ENCODE data around the gene GPR83. TPM values are rescaled to one million over a fixed set of nuclear protein-coding genes. Genes with fewer than 3 reads are reported as not detected.
A peak's percentile ranks its signal among the peaks of the same experiment; 100 is the strongest.
"Not testable (repeated sequence)": the region's sequence is repeated elsewhere in the genome, so short reads cannot be mapped to it uniquely, and the experiment has no call there.

Gene GPR83
- total and polyA plus RNA-seq, 4 experiments from 2014 or later, result 0.09 to 0.14 TPM; not detected in 2

DNA sequence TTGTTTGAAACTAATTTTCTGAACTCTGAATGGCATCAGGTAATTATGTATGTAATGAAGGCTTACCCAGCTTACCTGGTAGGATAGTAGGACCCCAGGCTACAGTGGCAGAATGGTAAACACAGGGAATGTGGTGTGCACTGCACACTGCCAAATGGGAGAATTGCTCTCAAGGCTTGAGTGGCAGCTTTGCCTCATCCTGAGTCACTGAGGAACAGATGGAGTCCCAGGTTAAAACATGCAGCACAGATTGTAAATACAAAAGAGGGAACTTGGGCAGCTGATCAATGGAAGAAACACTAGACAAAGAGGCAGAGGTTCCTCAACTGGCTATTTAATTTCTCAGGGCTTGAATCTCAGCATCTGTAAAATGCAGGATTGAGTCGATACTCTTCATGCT lies 24.4 kb downstream of the GPR83 start:
- Histone ChIP-seq H3K36me3 (ENCODE audit: insufficient read depth, low read length) (no peaks in the 10 kb centered on the region), H3K4me3 (ENCODE audit: low read length in 2 of 2) (no peak overlapping the region), H3K4me1 (ENCODE audit: insufficient read depth, low read length) (no peaks in the 10 kb centered on the region), H3K27ac (ENCODE audit: low read depth, low read length) (no peak overlapping the region), H3K9me3 (ENCODE audit: control insufficient read depth in 1 of 2, low read length in 2 of 2) (no peaks in the 10 kb centered on the region), H3K27me3 (ENCODE audit: insufficient read depth, low read length) (no peaks in the 10 kb centered on the region)
- H3K4me1 Mint-ChIP-seq, result peaks cover 0 to under 1% (median 0%) of the 10 kb centered on the region in 4 donors
- ChIA-PET CTCF (ENCODE audit: partially characterized antibody) (no interaction called here), POLR2A (ENCODE audit: partially characterized antibody) (no interaction called here)
- no peak overlapping the region for H3K27ac Mint-ChIP-seq
- peaks cover 0 to 18% (median 12%) of the 10 kb centered on the region in 8 donors for H3K9me3 Mint-ChIP-seq
- DNase-seq, result no peak
- H3K27me3 Mint-ChIP-seq, result peaks cover 0 to 1% of the 10 kb centered on the region in 2 donors
- intact Hi-C loops (cut with micrococcal nuclease), result no loop called here
- no peak overlapping the region for H3K4me3 Mint-ChIP-seq
- peaks cover 0 to 3% of the 10 kb centered on the region in 2 donors for H3K36me3 Mint-ChIP-seq

DNA sequence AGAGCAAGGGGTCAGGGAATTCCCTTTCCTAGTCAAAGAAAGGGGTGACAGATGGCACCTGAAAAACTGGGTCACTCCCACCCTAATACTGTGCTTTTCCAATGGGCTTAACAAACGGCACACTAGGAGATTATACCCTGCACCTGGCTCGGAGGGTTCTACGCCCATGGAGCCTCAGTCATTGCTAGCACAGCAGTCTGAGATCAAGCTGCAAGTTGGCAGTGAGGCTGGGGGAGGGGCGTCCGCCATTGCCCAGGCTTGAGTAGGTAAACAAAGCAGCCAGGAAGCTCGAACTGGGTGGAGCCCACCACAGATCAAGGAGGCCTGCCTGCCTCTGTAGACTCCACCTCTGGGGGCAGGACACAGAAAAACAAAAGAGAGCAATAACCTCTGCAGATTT lies 30.6 kb downstream of the GPR83 start:
- H3K27me3 Mint-ChIP-seq; POLR2A ChIA-PET (ENCODE audit: partially characterized antibody); H3K27me3 ChIP-seq (ENCODE audit: insufficient read depth, low read length); H3K9me3 ChIP-seq (ENCODE audit: control insufficient read depth in 1 of 2, low read length in 2 of 2); H3K36me3 ChIP-seq (ENCODE audit: insufficient read depth, low read length); H3K4me3 ChIP-seq (ENCODE audit: low read length in 2 of 2); intact Hi-C loops (cut with micrococcal nuclease); H3K36me3 Mint-ChIP-seq; H3K27ac ChIP-seq (ENCODE audit: low read depth, low read length); CTCF ChIA-PET (ENCODE audit: partially characterized antibody); H3K4me1 ChIP-seq (ENCODE audit: insufficient read depth, low read length): not testable (repeated sequence)
- Mint-ChIP-seq H3K4me3 (peak overlapping the region in 1 of 8 donors; percentile 48), H3K9me3 (peaks cover 0 to 29% (median 16%) of the 10 kb centered on the region in 8 donors), H3K27ac (peak overlapping the region in 1 of 7 donors; percentile 14), H3K4me1 (peaks cover 0 to 26% (median 3%) of the 10 kb centered on the region in 4 donors)
- DNase-seq, result peak in 1 of 5 donors; percentile 8

DNA sequence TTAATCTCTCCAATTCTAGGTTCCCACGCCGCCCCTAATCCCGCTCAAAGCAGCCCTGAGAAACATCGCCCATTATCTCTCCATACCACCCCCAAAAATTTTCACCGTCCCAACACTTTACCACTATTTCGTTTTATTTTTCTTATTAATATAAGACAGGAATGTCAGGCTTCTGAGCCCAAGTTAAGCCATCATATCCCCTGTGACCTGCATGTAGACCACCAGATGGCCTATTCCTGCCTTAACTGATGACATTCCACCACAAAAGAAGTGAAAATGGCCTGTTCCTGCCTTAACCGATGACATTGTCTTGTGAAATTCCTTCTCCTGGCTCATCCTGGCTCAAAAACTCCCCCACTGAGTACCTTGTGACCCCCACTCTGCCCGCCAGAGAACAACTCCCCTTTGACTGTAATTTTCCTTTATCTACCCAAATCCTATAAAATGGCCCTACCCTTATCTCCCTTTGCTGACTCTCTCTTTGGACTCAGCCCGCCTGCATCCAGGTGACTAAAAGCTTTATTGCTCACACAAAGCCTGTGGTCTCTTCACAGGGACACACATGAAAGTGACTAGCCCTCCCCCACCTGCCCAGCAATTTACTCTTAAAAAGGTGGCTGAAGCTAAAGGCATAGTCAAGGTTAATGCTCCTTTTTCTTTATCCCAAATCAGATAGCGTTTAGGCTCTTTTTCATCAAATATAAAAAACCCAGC lies 50.2 kb downstream of the GPR83 start:
- H3K36me3 Mint-ChIP-seq; H3K9me3 Mint-ChIP-seq; DNase-seq; intact Hi-C loops (cut with micrococcal nuclease); POLR2A ChIA-PET (ENCODE audit: partially characterized antibody); H3K27ac Mint-ChIP-seq; H3K9me3 ChIP-seq (ENCODE audit: control insufficient read depth in 1 of 2, low read length in 2 of 2); H3K4me1 Mint-ChIP-seq; CTCF ChIA-PET (ENCODE audit: partially characterized antibody); H3K4me3 Mint-ChIP-seq; H3K4me3 ChIP-seq (ENCODE audit: low read length in 2 of 2); H3K27me3 ChIP-seq (ENCODE audit: insufficient read depth, low read length); H3K36me3 ChIP-seq (ENCODE audit: insufficient read depth, low read length); H3K27ac ChIP-seq (ENCODE audit: low read depth, low read length); H3K4me1 ChIP-seq (ENCODE audit: insufficient read depth, low read length): not testable (repeated sequence)
- H3K27me3 Mint-ChIP-seq, result peaks cover 8 to 13% of the 10 kb centered on the region in 2 donors

DNA sequence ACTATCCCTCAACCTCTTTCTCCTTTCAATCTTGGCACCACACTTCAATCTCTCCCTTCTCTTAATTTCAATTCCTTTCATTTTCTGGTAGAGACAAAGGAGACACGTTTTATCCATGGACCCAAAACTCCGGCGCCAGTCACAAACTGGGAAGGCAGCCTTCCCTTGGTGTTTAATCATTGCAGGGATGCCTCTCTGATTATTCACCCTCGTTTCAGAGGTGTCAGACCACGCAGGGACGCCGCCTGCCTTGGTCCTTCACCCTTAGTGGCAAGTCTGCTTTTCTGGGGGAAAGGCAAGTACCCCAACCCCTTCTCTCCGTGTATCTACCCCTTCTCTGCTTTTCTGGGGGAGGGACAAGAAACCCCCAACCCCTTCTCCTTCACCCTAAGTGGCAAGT lies 54.9 kb downstream of the GPR83 start:
- H3K27ac Mint-ChIP-seq; POLR2A ChIA-PET (ENCODE audit: partially characterized antibody); H3K9me3 Mint-ChIP-seq; H3K36me3 Mint-ChIP-seq; CTCF ChIA-PET (ENCODE audit: partially characterized antibody); H3K27ac ChIP-seq (ENCODE audit: low read depth, low read length); DNase-seq; intact Hi-C loops (cut with micrococcal nuclease); H3K27me3 ChIP-seq (ENCODE audit: insufficient read depth, low read length); H3K4me3 ChIP-seq (ENCODE audit: low read length in 2 of 2); H3K27me3 Mint-ChIP-seq; H3K4me1 Mint-ChIP-seq; H3K9me3 ChIP-seq (ENCODE audit: control insufficient read depth in 1 of 2, low read length in 2 of 2); H3K4me3 Mint-ChIP-seq; H3K36me3 ChIP-seq (ENCODE audit: insufficient read depth, low read length); H3K4me1 ChIP-seq (ENCODE audit: insufficient read depth, low read length): not testable (repeated sequence)

DNA sequence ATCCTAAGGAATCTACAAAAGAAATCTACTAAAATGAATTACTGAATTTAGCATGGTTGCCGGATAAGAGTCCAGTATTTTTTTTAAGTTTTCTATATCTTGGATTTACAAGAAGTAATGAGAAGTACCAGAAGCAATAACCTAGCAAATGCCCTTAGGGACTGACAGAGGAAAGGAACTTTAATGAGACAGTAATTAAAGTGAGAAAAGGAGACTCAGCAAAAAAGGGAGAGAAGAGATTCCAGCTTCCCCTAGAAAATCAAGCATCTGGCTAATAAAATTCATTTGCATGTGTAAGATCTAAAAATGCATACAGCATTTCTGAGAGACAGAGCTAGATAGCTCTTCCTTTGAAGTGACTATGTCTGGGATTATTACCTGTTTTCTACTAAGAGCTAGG lies 57.7 kb downstream of the GPR83 start:
- H3K4me1 ChIP-seq (ENCODE audit: insufficient read depth, low read length), result no peaks in the 10 kb centered on the region
- Mint-ChIP-seq H3K27ac (no peak overlapping the region), H3K36me3 (no peaks in the 10 kb centered on the region), H3K9me3 (peaks cover 0 to 9% (median 2%) of the 10 kb centered on the region in 8 donors), H3K4me1 (no peaks in the 10 kb centered on the region), H3K27me3 (peaks cover 0 to 2% of the 10 kb centered on the region in 2 donors), H3K4me3 (no peak overlapping the region)
- H3K27ac ChIP-seq (ENCODE audit: low read depth, low read length), result no peak overlapping the region
- no peak for DNase-seq
- no peaks in the 10 kb centered on the region for H3K9me3 ChIP-seq (ENCODE audit: control insufficient read depth in 1 of 2, low read length in 2 of 2)
- no peaks in the 10 kb centered on the region for H3K27me3 ChIP-seq (ENCODE audit: insufficient read depth, low read length)
- H3K4me3 ChIP-seq (ENCODE audit: low read length in 2 of 2), result no peak overlapping the region
- no peaks in the 10 kb centered on the region for H3K36me3 ChIP-seq (ENCODE audit: insufficient read depth, low read length)
- intact Hi-C loops (cut with micrococcal nuclease), result no loop called here
- CTCF ChIA-PET (ENCODE audit: partially characterized antibody), result no interaction called here
- POLR2A ChIA-PET (ENCODE audit: partially characterized antibody), result no interaction called here

DNA sequence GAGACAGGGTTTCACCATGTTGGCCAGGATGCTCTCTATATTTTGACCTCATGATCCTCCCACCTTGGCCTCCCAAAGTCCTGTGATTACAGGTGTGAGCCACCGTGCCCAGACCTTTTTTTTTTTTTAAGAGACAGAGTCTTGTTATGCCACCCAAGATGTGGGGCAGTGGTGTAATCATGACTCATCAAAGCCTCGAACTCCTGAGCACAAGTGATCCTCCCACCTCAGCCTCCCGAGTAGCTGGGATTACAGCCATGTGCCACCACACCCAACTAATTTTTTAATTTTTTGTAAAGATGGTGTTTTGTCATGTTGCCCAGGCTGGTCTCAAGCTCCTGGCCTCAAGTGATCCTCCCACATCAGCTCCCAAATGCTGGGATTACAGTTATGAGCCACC lies 59.0 kb downstream of the GPR83 start:
- DNase-seq, result no peak

DNA sequence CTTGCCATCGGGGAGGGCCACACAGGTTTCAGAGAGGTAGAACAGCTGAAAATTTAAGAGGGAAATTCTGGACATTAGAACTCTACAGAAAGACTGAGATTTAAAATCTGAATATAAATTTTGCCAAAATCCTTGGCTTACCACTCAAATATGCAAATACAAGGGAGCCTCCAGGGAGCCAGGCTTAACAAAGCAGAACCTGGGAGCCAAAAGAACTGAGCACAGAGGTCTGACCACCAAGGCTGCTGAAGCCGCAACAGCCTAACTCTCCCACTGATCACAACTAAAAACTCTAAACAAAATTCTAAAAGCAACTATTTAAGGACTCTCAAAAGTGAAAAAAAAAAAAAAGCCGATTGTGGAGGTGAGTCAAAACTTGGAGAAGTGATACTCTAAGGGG lies 62.6 kb downstream of the GPR83 start:
- POLR2A ChIA-PET (ENCODE audit: partially characterized antibody), result no interaction called here
- DNase-seq, result no peak
- peaks cover 9% of the 10 kb centered on the region in 2 donors for H3K27me3 Mint-ChIP-seq
- H3K4me3 Mint-ChIP-seq, result no peak overlapping the region
- Histone ChIP-seq H3K4me3 (ENCODE audit: low read length in 2 of 2) (no peak overlapping the region), H3K27ac (ENCODE audit: low read depth, low read length) (no peak overlapping the region), H3K9me3 (ENCODE audit: control insufficient read depth in 1 of 2, low read length in 2 of 2) (no peaks in the 10 kb centered on the region), H3K4me1 (ENCODE audit: insufficient read depth, low read length) (no peaks in the 10 kb centered on the region), H3K36me3 (ENCODE audit: insufficient read depth, low read length) (no peaks in the 10 kb centered on the region), H3K27me3 (ENCODE audit: insufficient read depth, low read length) (no peaks in the 10 kb centered on the region)
- peaks cover 0 to 9% (median 2%) of the 10 kb centered on the region in 8 donors for H3K9me3 Mint-ChIP-seq
- intact Hi-C loops (cut with micrococcal nuclease), result no loop called here
- H3K36me3 Mint-ChIP-seq, result no peaks in the 10 kb centered on the region
- CTCF ChIA-PET (ENCODE audit: partially characterized antibody), result no interaction called here
- no peak overlapping the region for H3K27ac Mint-ChIP-seq
- H3K4me1 Mint-ChIP-seq, result no peaks in the 10 kb centered on the region

More for the DNA sequence above, 59.0 kb downstream of the GPR83 start:
- no peak overlapping the region for H3K4me3 Mint-ChIP-seq
- H3K4me3 ChIP-seq (ENCODE audit: low read length in 2 of 2), result no peak overlapping the region
- no peaks in the 10 kb centered on the region for H3K4me1 ChIP-seq (ENCODE audit: insufficient read depth, low read length)
- ChIA-PET POLR2A (ENCODE audit: partially characterized antibody) (interaction anchor here (0.6 kb wide), 1 partner anchor 75 kb away, joined by 3 read pairs; no protein-coding TSS in a partner anchor), CTCF (ENCODE audit: partially characterized antibody) (no interaction called here)
- H3K9me3 Mint-ChIP-seq, result peaks cover 0 to 9% (median 2%) of the 10 kb centered on the region in 8 donors
- no peak overlapping the region for H3K27ac Mint-ChIP-seq
- no peaks in the 10 kb centered on the region for H3K36me3 Mint-ChIP-seq
- no peaks in the 10 kb centered on the region for H3K27me3 ChIP-seq (ENCODE audit: insufficient read depth, low read length)
- H3K36me3 ChIP-seq (ENCODE audit: insufficient read depth, low read length), result no peaks in the 10 kb centered on the region
- peaks cover 1 to 3% of the 10 kb centered on the region in 2 donors for H3K27me3 Mint-ChIP-seq
- intact Hi-C loops (cut with micrococcal nuclease), result no loop called here
- no peak overlapping the region for H3K27ac ChIP-seq (ENCODE audit: low read depth, low read length)
- no peaks in the 10 kb centered on the region for H3K4me1 Mint-ChIP-seq
- H3K9me3 ChIP-seq (ENCODE audit: control insufficient read depth in 1 of 2, low read length in 2 of 2), result no peaks in the 10 kb centered on the region
